Esophagus muscularis mucosa (tissue), 3 donors: ENCODE data around the gene SSBP4.

Experiments
- POLR2AphosphoS5 ChIP-seq, 2 donors: sonication (generic); formaldehyde crosslinking; IDR thresholded peaks; one replicate each; pipeline ENCODE4 v1.6.1; 2017; ENCODE audit warnings: antibody characterized with exemption in 2 of 2
- TF ChIP-seq, protein P1 (sequence below), 3 experiments: fragments of 200-600 bp in 2 of 3; fragments of 450-650 bp in 1 of 3; sonication (generic) in 2 of 3; IDR thresholded peaks; one replicate each; pipeline ENCODE4 v1.5.1; 2017 to 2019; ENCODE audit warnings: antibody characterized with exemption in 3 of 3, mild to moderate bottlenecking in 2 of 3, moderate library complexity in 1 of 3

DNA sequence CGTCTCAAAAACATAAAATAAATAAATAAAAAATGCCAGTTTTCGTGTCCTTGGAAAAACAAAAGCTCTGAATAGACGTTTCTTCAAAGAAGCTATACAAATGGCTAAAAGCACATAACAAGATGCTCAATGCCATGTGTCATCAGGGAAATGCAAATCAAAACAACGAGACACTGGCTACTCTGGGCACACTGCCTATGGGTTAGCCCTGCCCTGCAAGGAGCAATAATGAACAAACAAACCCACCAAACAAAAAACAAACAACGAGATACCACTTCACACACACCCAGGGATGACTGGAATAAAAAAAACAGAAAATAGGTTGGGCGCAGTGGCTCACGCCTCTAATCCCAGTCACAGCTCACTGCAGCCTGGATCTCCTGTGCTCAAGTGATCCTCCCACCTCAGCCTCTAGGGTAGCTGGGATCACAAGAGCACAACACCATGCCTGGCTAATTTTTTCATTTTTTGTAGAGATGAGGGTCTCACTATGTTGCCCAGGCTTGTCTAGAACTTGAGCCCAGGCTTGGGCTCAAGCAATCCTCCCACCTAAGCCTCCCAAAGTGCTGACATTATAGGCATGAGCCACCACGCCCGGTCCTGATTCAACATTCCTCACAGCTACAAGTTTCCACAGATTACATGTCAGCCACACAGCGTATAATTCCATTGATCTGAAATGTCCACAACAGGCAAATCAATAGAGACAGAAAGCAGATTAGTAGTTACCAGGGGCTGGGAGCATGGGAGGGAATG, 34.2 kb downstream of the SSBP4 start:
- no peak for TF ChIP-seq POLR2AphosphoS5 (IDR thresholded peaks at IDR 0.05)
- TF ChIP-seq, protein P1, sequence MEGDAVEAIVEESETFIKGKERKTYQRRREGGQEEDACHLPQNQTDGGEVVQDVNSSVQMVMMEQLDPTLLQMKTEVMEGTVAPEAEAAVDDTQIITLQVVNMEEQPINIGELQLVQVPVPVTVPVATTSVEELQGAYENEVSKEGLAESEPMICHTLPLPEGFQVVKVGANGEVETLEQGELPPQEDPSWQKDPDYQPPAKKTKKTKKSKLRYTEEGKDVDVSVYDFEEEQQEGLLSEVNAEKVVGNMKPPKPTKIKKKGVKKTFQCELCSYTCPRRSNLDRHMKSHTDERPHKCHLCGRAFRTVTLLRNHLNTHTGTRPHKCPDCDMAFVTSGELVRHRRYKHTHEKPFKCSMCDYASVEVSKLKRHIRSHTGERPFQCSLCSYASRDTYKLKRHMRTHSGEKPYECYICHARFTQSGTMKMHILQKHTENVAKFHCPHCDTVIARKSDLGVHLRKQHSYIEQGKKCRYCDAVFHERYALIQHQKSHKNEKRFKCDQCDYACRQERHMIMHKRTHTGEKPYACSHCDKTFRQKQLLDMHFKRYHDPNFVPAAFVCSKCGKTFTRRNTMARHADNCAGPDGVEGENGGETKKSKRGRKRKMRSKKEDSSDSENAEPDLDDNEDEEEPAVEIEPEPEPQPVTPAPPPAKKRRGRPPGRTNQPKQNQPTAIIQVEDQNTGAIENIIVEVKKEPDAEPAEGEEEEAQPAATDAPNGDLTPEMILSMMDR (IDR thresholded peaks at IDR 0.05): no peak
